HepG2 (cell line): ENCODE data around the gene OSR1. TPM values are rescaled to one million over a fixed set of nuclear protein-coding genes. Genes with fewer than 3 reads are reported as not detected.
A peak's percentile ranks its signal among the peaks of the same experiment; 100 is the strongest.

Experiments
- CREM ChIP-seq, 2 experiments: sonication (generic) in 1 of 2; formaldehyde crosslinking in 1 of 2; IDR thresholded peaks; 2 replicates each; pipeline versions ENCODE4 v1.4.0 to v1.6.1; 2016 to 2020; ENCODE audit warnings: antibody characterized with exemption in 1 of 2, mild to moderate bottlenecking in 1 of 2, missing genetic modification reagents in 1 of 2
- HHEX ChIP-seq: IDR thresholded peaks from 2 replicates; pipeline ENCODE4 v1.6.1; 2016; ENCODE audit warnings: control low read depth
- MAZ ChIP-seq, 2 experiments: sonication (generic) in 1 of 2; formaldehyde crosslinking in 1 of 2; IDR thresholded peaks; 2 replicates each; pipeline versions ENCODE4 v1.5.0 to v1.6.1; 2012 to 2020; ENCODE audit warnings: low read depth in 2 of 2, mild to moderate bottlenecking in 2 of 2, borderline replicate concordance in 1 of 2, improper control_type of control experiment in 1 of 2, low read length in 1 of 2, missing genetic modification reagents in 1 of 2, moderate library complexity in 1 of 2
- MED1 ChIP-seq: sonication (generic); formaldehyde crosslinking; IDR thresholded peaks from 2 replicates; pipeline ENCODE4 v1.4.0; 2020; ENCODE audit warnings: missing genetic modification reagents
- NR2C2 ChIP-seq: sonication (generic); formaldehyde crosslinking; IDR thresholded peaks from 2 replicates; pipeline ENCODE4 v1.4.0; 2020; ENCODE audit warnings: missing genetic modification reagents, mild to moderate bottlenecking, moderate library complexity, borderline replicate concordance
- PHF20 ChIP-seq: sonication (generic); formaldehyde crosslinking; IDR thresholded peaks from 2 replicates; pipeline ENCODE4 v1.5.0; 2020; ENCODE audit warnings: mild to moderate bottlenecking, missing genetic modification reagents
- POGZ ChIP-seq: sonication (generic); formaldehyde crosslinking; IDR thresholded peaks from 2 replicates; pipeline ENCODE4 v1.4.0; 2020; ENCODE audit warnings: mild to moderate bottlenecking, missing genetic modification reagents
- POLR2A ChIP-seq, 2 experiments: IDR thresholded peaks; 2 replicates each; pipeline ENCODE4 v1.6.1; 2011; ENCODE audit warnings: low read depth in 2 of 2, low read length in 2 of 2, mild to moderate bottlenecking in 1 of 2, moderate library complexity in 1 of 2; ENCODE audit not compliant: insufficient read depth in 1 of 2
- PRPF4 ChIP-seq: fragments of 200-400 bp; formaldehyde crosslinking; IDR thresholded peaks from 2 replicates; pipeline ENCODE4 v1.6.1; 2016; ENCODE audit warnings: low read length, low read depth; ENCODE audit not compliant: poor library complexity, severe bottlenecking
- REL ChIP-seq: sonication (generic); formaldehyde crosslinking; conservative IDR thresholded peaks from 2 replicates; pipeline ENCODE4 v1.8.0; 2022; ENCODE audit warnings: mild to moderate bottlenecking, missing genetic modification reagents, moderate library complexity
- RFX1 ChIP-seq: fragments of 450-650 bp; IDR thresholded peaks from 2 replicates; pipeline ENCODE4 v1.6.1; 2017
- RNF2 ChIP-seq: fragments of 450-650 bp; conservative IDR thresholded peaks from 2 replicates; pipeline ENCODE4 v1.6.1; 2016; ENCODE audit warnings: low read depth
- SIX1 ChIP-seq: sonication (generic); formaldehyde crosslinking; IDR thresholded peaks from 2 replicates; pipeline ENCODE4 v1.4.0; 2020; ENCODE audit warnings: missing genetic modification reagents, borderline replicate concordance
- ZNF335 ChIP-seq: sonication (generic); formaldehyde crosslinking; IDR thresholded peaks from 2 replicates; pipeline ENCODE4 v1.4.0; 2020; ENCODE audit warnings: missing genetic modification reagents
- ZNF737 ChIP-seq: sonication (generic); formaldehyde crosslinking; IDR thresholded peaks from 2 replicates; pipeline ENCODE4 v1.5.0; 2020; ENCODE audit warnings: missing genetic modification reagents, mild to moderate bottlenecking, borderline replicate concordance
- ZNF891 ChIP-seq: sonication (generic); formaldehyde crosslinking; IDR thresholded peaks from 2 replicates; pipeline ENCODE4 v1.5.0; 2020; ENCODE audit warnings: mild to moderate bottlenecking, missing genetic modification reagents
- polyA plus RNA-seq, 8 experiments: library from polyadenylated mRNA; depleted of rRNA in 3 of 8; stranded (reverse) in 7 of 8; unstranded in 1 of 8; fragments of >200 nt; fragmentation: Illumina TruSeq in 4 of 8; extraction: Trizol in 4 of 8; gene quantifications; 2 replicates each; pipeline versions ENCODE4 v1.2.1 to v1.2.3, GENCODE V29; 2011 to 2016; ENCODE audit warnings: low read depth in 4 of 8, missing spikeins in 1 of 8, mixed read lengths in 1 of 8; ENCODE audit not compliant: insufficient read depth in 1 of 8
- total RNA-seq, 5 experiments: library from RNA; depleted of rRNA; stranded (reverse); fragments of >200 nt; fragmentation: Illumina TruSeq; extraction: Trizol; gene quantifications; 2 replicates each; pipeline ENCODE4 v1.2.3, GENCODE V29; 2016; ENCODE audit warnings: low read depth in 1 of 5
- TF ChIP-seq, protein P1 (sequence below), 2 experiments: IDR thresholded peaks; 2 replicates each; pipeline ENCODE4 v1.6.1; 2011 to 2012; ENCODE audit warnings: low read length in 2 of 2, borderline replicate concordance in 1 of 2, low read depth in 1 of 2, mild to moderate bottlenecking in 1 of 2, moderate library complexity in 1 of 2
- TF ChIP-seq, protein P2 (sequence below): sonication (generic); formaldehyde crosslinking; IDR thresholded peaks from 2 replicates; pipeline ENCODE4 v1.5.0; 2020; ENCODE audit warnings: missing genetic modification reagents
- TF ChIP-seq, protein P3 (sequence below): sonication (generic); formaldehyde crosslinking; IDR thresholded peaks from 2 replicates; pipeline ENCODE4; 2020; ENCODE audit warnings: missing genetic modification reagents, mild to moderate bottlenecking, borderline replicate concordance
- TF ChIP-seq, protein P4 (sequence below): sonication (generic); formaldehyde crosslinking; IDR thresholded peaks from 2 replicates; pipeline ENCODE4 v1.4.0; 2020; ENCODE audit warnings: mild to moderate bottlenecking, low read depth, missing genetic modification reagents

OSR1 gene
- total and polyA plus RNA-seq, 2 of the 13 experiments (the other 11 are each of a cell fraction or from before 2014, with no cell fraction given) = 0.63 to 1.1 TPM

DNA sequence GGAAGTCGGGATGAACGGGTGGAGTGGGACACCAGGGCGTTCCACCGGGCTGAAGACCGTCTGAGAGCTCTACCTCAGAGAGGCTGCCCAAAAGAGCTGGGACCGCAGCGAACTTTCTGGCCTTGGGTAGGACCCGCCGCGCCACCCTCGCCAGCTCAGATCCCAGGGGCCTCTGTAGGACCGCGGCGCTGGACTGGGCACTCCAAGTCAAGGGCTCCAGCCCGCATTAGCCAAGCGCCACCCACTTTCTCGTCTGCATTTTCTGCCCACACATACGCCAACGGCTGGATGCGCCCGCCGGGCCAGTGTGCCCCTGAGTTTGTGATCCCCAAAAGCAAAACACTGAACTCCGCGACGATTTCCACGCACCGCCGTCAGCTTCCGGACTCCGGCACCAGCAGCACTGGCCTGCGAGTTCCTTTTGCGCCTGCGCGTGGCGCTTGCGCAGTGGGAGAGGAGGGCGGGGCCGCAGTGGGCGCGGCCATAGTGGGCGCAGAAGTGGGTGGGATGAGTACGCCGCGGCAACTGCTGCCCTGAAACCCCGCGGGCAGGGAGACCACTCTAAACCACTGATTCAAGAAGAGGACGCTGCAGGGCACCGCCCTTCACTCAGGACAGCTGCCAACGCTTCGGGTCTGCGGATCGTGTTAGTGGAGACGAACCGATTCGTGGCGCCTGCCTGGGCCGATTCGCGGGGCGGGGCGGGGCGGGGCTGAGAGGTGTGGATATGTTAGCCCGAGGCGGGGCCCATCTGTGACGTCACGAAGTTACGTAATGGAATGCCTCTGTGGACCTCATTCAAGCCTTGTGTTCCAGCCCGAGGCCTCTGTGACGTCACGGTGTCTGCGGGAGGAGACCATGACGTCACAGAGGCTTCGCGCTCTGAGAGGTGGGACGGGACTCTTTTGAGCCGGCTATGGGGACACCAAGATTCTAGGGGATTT, 10.5 kb downstream of the OSR1 start (continued):
- TF ChIP-seq, protein P1, sequence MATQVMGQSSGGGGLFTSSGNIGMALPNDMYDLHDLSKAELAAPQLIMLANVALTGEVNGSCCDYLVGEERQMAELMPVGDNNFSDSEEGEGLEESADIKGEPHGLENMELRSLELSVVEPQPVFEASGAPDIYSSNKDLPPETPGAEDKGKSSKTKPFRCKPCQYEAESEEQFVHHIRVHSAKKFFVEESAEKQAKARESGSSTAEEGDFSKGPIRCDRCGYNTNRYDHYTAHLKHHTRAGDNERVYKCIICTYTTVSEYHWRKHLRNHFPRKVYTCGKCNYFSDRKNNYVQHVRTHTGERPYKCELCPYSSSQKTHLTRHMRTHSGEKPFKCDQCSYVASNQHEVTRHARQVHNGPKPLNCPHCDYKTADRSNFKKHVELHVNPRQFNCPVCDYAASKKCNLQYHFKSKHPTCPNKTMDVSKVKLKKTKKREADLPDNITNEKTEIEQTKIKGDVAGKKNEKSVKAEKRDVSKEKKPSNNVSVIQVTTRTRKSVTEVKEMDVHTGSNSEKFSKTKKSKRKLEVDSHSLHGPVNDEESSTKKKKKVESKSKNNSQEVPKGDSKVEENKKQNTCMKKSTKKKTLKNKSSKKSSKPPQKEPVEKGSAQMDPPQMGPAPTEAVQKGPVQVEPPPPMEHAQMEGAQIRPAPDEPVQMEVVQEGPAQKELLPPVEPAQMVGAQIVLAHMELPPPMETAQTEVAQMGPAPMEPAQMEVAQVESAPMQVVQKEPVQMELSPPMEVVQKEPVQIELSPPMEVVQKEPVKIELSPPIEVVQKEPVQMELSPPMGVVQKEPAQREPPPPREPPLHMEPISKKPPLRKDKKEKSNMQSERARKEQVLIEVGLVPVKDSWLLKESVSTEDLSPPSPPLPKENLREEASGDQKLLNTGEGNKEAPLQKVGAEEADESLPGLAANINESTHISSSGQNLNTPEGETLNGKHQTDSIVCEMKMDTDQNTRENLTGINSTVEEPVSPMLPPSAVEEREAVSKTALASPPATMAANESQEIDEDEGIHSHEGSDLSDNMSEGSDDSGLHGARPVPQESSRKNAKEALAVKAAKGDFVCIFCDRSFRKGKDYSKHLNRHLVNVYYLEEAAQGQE (IDR thresholded peaks at IDR 0.05; ENCODE audit: borderline replicate concordance in 1 of 2, low read depth in 1 of 2, low read length in 2 of 2) = peak in 1 of 2 experiments; percentile 0; a peak in 1 of 4 replicates
- TF ChIP-seq HHEX (peak; percentile 62; the same call in 1 of the 2 replicates), POLR2A (IDR thresholded peaks at IDR 0.05; ENCODE audit: insufficient read depth in 1 of 2, low read depth in 2 of 2, low read length in 2 of 2) (peak; percentile 97 to 99), ZNF737 (CRISPR knock-in tag) (peak; percentile 89; the same call in 1 of the 2 replicates), PRPF4 (no peak), POGZ (CRISPR knock-in tag) (peak; percentile 88), PHF20 (CRISPR knock-in tag) (peak; percentile 95), MED1 (CRISPR knock-in tag) (peak; percentile 65), ZNF891 (CRISPR knock-in tag) (peak; percentile 93), MAZ (IDR thresholded peaks at IDR 0.05; ENCODE audit: borderline replicate concordance, low read depth, low read length) (no peak; the same call in 1 of the 2 replicates), MAZ (CRISPR knock-in tag; IDR thresholded peaks at IDR 0.05; ENCODE audit: low read depth) (peak; percentile 24; the same call in 1 of the 2 replicates), CREM (IDR thresholded peaks at IDR 0.05) (peak; percentile 98), CREM (CRISPR knock-in tag; IDR thresholded peaks at IDR 0.05) (peak; percentile 88), NR2C2 (CRISPR knock-in tag) (peak; percentile 53; the same call in 1 of the 2 replicates), ZNF335 (CRISPR knock-in tag) (peak; percentile 67), REL (CRISPR knock-in tag) (no peak), SIX1 (CRISPR knock-in tag) (no peak), RFX1 (no peak), RNF2 (peak; percentile 63; the same call in 1 of the 2 replicates)
- TF ChIP-seq, protein P2, sequence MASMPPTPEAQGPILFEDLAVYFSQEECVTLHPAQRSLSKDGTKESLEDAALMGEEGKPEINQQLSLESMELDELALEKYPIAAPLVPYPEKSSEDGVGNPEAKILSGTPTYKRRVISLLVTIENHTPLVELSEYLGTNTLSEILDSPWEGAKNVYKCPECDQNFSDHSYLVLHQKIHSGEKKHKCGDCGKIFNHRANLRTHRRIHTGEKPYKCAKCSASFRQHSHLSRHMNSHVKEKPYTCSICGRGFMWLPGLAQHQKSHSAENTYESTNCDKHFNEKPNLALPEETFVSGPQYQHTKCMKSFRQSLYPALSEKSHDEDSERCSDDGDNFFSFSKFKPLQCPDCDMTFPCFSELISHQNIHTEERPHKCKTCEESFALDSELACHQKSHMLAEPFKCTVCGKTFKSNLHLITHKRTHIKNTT (CRISPR knock-in tag) = no peak
- TF ChIP-seq, protein P3, sequence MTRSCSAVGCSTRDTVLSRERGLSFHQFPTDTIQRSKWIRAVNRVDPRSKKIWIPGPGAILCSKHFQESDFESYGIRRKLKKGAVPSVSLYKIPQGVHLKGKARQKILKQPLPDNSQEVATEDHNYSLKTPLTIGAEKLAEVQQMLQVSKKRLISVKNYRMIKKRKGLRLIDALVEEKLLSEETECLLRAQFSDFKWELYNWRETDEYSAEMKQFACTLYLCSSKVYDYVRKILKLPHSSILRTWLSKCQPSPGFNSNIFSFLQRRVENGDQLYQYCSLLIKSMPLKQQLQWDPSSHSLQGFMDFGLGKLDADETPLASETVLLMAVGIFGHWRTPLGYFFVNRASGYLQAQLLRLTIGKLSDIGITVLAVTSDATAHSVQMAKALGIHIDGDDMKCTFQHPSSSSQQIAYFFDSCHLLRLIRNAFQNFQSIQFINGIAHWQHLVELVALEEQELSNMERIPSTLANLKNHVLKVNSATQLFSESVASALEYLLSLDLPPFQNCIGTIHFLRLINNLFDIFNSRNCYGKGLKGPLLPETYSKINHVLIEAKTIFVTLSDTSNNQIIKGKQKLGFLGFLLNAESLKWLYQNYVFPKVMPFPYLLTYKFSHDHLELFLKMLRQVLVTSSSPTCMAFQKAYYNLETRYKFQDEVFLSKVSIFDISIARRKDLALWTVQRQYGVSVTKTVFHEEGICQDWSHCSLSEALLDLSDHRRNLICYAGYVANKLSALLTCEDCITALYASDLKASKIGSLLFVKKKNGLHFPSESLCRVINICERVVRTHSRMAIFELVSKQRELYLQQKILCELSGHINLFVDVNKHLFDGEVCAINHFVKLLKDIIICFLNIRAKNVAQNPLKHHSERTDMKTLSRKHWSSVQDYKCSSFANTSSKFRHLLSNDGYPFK (CRISPR knock-in tag) = peak; percentile 91
- TF ChIP-seq, protein P4, sequence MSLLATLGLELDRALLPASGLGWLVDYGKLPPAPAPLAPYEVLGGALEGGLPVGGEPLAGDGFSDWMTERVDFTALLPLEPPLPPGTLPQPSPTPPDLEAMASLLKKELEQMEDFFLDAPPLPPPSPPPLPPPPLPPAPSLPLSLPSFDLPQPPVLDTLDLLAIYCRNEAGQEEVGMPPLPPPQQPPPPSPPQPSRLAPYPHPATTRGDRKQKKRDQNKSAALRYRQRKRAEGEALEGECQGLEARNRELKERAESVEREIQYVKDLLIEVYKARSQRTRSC (CRISPR knock-in tag) = no peak
